GM23338 (cell line): ENCODE measurements around the gene AKT1S1.

Source experiments
- CREB1 ChIP-seq: fragments of 250-450 bp; sonication (Bioruptor Pico); IDR thresholded peaks from 2 replicates; pipeline ENCODE4 v1.5.0; 2020; ENCODE audit warnings: low read depth, mild to moderate bottlenecking, moderate library complexity
- CTCF ChIP-seq, 2 experiments: fragments of 200-600 bp in 1 of 2; sonication (generic) in 1 of 2; conservative IDR thresholded peaks; 2 replicates each; pipeline versions ENCODE4 v1.5.1 to v1.6.1; 2016 to 2017; ENCODE audit warnings: antibody characterized with exemption in 2 of 2, low read depth in 2 of 2, mild to moderate bottlenecking in 2 of 2, moderate library complexity in 1 of 2
- ETS1 ChIP-seq: IDR thresholded peaks from 2 replicates; pipeline ENCODE4 v1.6.1; 2016; ENCODE audit warnings: antibody characterized with exemption
- EZH2 ChIP-seq: fragments of 200-600 bp; sonication (generic); IDR thresholded peaks from one replicate; pipeline ENCODE4 v1.8.0; 2017; ENCODE audit warnings: antibody characterized with exemption, mild to moderate bottlenecking, low read depth; ENCODE audit not compliant: unreplicated experiment
- EZH2phosphoT487 ChIP-seq: fragments of 200-600 bp; sonication (generic); IDR thresholded peaks from one replicate; pipeline ENCODE4 v1.8.1; 2018; ENCODE audit warnings: antibody characterized with exemption; ENCODE audit not compliant: unreplicated experiment
- JUNB ChIP-seq: IDR thresholded peaks from one replicate; pipeline ENCODE4 v1.6.1; 2016; ENCODE audit warnings: antibody characterized with exemption; ENCODE audit not compliant: unreplicated experiment
- POLR2AphosphoS5 ChIP-seq: IDR thresholded peaks from 2 replicates; pipeline ENCODE4 v1.6.1; 2016; ENCODE audit warnings: antibody characterized with exemption, low read depth
- REST ChIP-seq: IDR thresholded peaks from one replicate; pipeline ENCODE4 v1.6.1; 2018; ENCODE audit warnings: antibody characterized with exemption; ENCODE audit not compliant: unreplicated experiment
- ZNF331 ChIP-seq: fragments of 250-450 bp; sonication (Bioruptor Pico); IDR thresholded peaks from 2 replicates; pipeline ENCODE4 v1.5.0; 2020; ENCODE audit warnings: low read depth, mild to moderate bottlenecking, moderate library complexity

- TF ChIP-seq EZH2 = no peak
- TF ChIP-seq CTCF (conservative IDR thresholded peaks at IDR 0.05; ENCODE audit: low read depth in 2 of 2) = no peak
- no peak for TF ChIP-seq POLR2AphosphoS5
- TF ChIP-seq REST = no peak
- no peak for TF ChIP-seq ZNF331 (CRISPR knock-in tag)
- TF ChIP-seq JUNB = no peak
- no peak for TF ChIP-seq CREB1 (CRISPR knock-in tag)
- TF ChIP-seq EZH2phosphoT487 = no peak
- no peak for TF ChIP-seq ETS1
These were observed 27.0 kb upstream of the AKT1S1 start for GRCh38 chr19:49904136-49904535.
